PC-3 (cell line): ENCODE data around the gene CD2AP. TPM values are rescaled to one million over a fixed set of nuclear protein-coding genes. Genes with fewer than 3 reads are reported as not detected.

Source experiments
- ATAC-seq: fragments of 200-7000 bp; cut with Tn5 transposase; 2 replicates; pipeline ENCODE4 v1.9.1; 2020; ENCODE audit warnings: mild to moderate bottlenecking, moderate library complexity
- BruUV-seq: library from RNA; stranded (reverse); fragments of 400-500 nt; replicated peaks from 2 replicates; lab custom pipeline; 2021; lab: Mats Ljungman, UMichigan
- CTCF ChIA-PET: fragments of 300-600 bp; sonication (Branson Sonifier 250); formaldehyde crosslinking; loops from one replicate; lab custom pipeline; 2022; ENCODE audit warnings: antibody characterized with exemption; lab: Charles Lee
- POLR2A ChIA-PET: fragments of 300-600 bp; sonication (Branson Sonifier 250); formaldehyde crosslinking; loops from one replicate; lab custom pipeline; 2022; ENCODE audit warnings: antibody characterized with exemption; ENCODE audit not compliant: unreplicated experiment; lab: Charles Lee
- DNase-seq: peaks from one replicate; pipeline ENCODE4 v3.0.0-alpha.2; 2015
- H2AFZ ChIP-seq: fragments of 300-600 bp; sonication (generic); 2 replicates; pipeline ENCODE4 v1.6.0; 2016; ENCODE audit warnings: antibody characterized with exemption, low read length
- H3F3A ChIP-seq: fragments of 300-600 bp; sonication (generic); one replicate; pipeline ENCODE4 v1.6.0; 2017; ENCODE audit warnings: antibody characterized with exemption, low read length, control low read depth, mild to moderate bottlenecking; ENCODE audit not compliant: unreplicated experiment
- H3K27ac ChIP-seq: fragments of 300-600 bp; sonication (generic); 2 replicates; pipeline ENCODE4 v1.5.1; 2016; ENCODE audit warnings: mild to moderate bottlenecking, low read length
- H3K27me3 ChIP-seq: fragments of 300-600 bp; sonication (generic); 2 replicates; pipeline ENCODE4 v1.6.1; 2016; ENCODE audit warnings: low read length, mixed read lengths
- H3K36me3 ChIP-seq: fragments of 300-600 bp; sonication (generic); 2 replicates; pipeline ENCODE4 v1.6.1; 2016; ENCODE audit warnings: low read depth, mixed run types, low read length, mixed read lengths
- H3K4me1 ChIP-seq: fragments of 300-600 bp; sonication (generic); 2 replicates; pipeline ENCODE4 v1.5.1; 2016; ENCODE audit warnings: low read length; ENCODE audit not compliant: insufficient read depth
- H3K4me2 ChIP-seq: fragments of 300-600 bp; sonication (generic); 2 replicates; pipeline ENCODE4 v1.6.0; 2016; ENCODE audit warnings: low read length
- H3K4me3 ChIP-seq: fragments of 300-600 bp; sonication (generic); 2 replicates; pipeline ENCODE4 v1.5.1; 2016; ENCODE audit warnings: mild to moderate bottlenecking, low read length, mixed read lengths
- H3K79me2 ChIP-seq: fragments of 300-600 bp; sonication (generic); 2 replicates; pipeline ENCODE4 v1.6.1; 2017; ENCODE audit warnings: low read length, mixed read lengths
- H3K9ac ChIP-seq: fragments of 300-600 bp; sonication (generic); 2 replicates; pipeline ENCODE4 v1.6.0; 2016; ENCODE audit warnings: mild to moderate bottlenecking, low read length
- H3K9me2 ChIP-seq: fragments of 300-600 bp; sonication (generic); replicated peaks from 2 replicates; pipeline ENCODE4 v1.6.1; 2016; ENCODE audit warnings: mixed run types, low read length, mixed read lengths
- H3K9me3 ChIP-seq: fragments of 300-600 bp; sonication (generic); 2 replicates; pipeline ENCODE4 v1.6.1; 2016; ENCODE audit warnings: low read length, mixed read lengths
- H4K20me1 ChIP-seq: fragments of 300-600 bp; sonication (generic); 2 replicates; pipeline ENCODE4 v1.6.1; 2016; ENCODE audit warnings: low read length, mixed read lengths
- CTCF ChIP-seq: fragments of 300-600 bp; sonication (generic); conservative IDR thresholded peaks from 2 replicates; pipeline ENCODE4 v1.5.1; 2017; ENCODE audit warnings: antibody characterized with exemption, low read depth, mild to moderate bottlenecking, low read length
- EZH2 ChIP-seq: fragments of 300-600 bp; sonication (generic); IDR thresholded peaks from one replicate; pipeline ENCODE4 v1.6.1; 2017; ENCODE audit warnings: antibody characterized with exemption, mild to moderate bottlenecking, low read length; ENCODE audit not compliant: unreplicated experiment
- EZH2phosphoT487 ChIP-seq: fragments of 300-600 bp; sonication (generic); IDR thresholded peaks from 2 replicates; pipeline ENCODE4 v1.6.1; 2018; ENCODE audit warnings: mild to moderate bottlenecking, antibody characterized with exemption, low read length, borderline replicate concordance
- intact Hi-C: fragments of 100-400 bp; cut with micrococcal nuclease; formaldehyde crosslinking; loops from 2 replicates; pipeline ENCODE4 v1.9.0; 2023
- total RNA-seq: library from RNA; depleted of rRNA; stranded (reverse); fragments of >200 nt; gene quantifications from 2 replicates; pipeline ENCODE4 v1.2.3, GENCODE V29; 2014

Gene CD2AP
- total RNA-seq, 1 experiment from 2014 or later, result 16.2 TPM

DNA sequence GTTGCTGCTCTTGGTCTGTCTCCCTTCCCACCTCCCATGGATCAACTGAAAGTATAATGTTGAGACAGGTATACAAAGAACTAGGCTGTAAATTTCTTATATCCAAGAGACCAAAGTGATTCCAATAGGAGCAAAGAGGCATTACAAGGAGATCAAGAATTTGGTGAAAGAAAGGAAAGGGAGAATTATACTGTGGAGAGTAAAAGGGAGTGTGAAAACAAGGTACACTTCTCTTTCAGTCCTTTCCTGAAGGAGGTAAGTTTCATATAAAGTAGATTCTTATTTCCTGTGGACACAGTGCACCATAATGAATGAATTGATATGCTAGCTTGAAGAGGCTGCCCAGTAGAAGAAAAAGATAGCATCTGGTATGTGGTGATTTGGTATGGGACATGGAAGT is 49.7 kb downstream of the CD2AP start:
- peaks cover 29% of the 10 kb centered on the region for H3K79me2 ChIP-seq
- peaks cover 12% of the 10 kb centered on the region for H3K36me3 ChIP-seq
- H3F3A ChIP-seq, result peaks cover 6% of the 10 kb centered on the region
- DNase-seq (no peak), ATAC-seq (no peak)
- H3K9me2 ChIP-seq, result no peaks in the 10 kb centered on the region
- H3K4me3 ChIP-seq, result no peak overlapping the region
- H3K9me3 ChIP-seq, result no peaks in the 10 kb centered on the region
- intact Hi-C loops, result no loop called here
- H3K4me2 ChIP-seq, result no peak overlapping the region
- H3K27ac ChIP-seq, result no peak overlapping the region
- BruUV-seq, result no TSS peak
- H4K20me1 ChIP-seq, result peaks cover 3% of the 10 kb centered on the region
- no peak overlapping the region for H3K9ac ChIP-seq
- H3K4me1 ChIP-seq, result no peaks in the 10 kb centered on the region
- no peaks in the 10 kb centered on the region for H3K27me3 ChIP-seq
- H2AFZ ChIP-seq, result no peak overlapping the region
- POLR2A ChIA-PET, result no interaction called here
- TF ChIP-seq CTCF (no peak), EZH2phosphoT487 (no peak), EZH2 (no peak)
- CTCF ChIA-PET, result no interaction called here

DNA sequence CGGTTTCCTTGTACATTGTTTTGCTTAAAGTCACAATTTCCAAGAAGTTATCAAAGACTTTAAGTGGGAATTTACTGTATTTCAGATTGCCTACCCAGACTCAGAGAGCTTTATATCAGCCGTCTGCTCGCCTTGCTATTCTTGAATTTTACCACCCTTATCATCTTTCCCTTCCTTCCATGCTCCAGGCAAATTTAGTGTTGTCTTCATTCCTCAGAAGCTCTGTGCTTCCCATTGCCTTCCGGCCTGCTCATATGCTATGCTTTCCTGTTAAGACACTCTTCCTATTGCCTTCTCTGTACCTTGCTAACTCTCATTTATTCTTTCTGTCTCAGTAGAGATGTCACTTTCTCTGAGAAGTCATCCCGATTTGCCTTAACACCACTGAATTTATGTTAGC is 52.1 kb downstream of the CD2AP start:
- CTCF ChIA-PET, result no interaction called here

More for the DNA sequence above, 52.1 kb downstream of the CD2AP start:
- Histone ChIP-seq H4K20me1 (peaks cover 3% of the 10 kb centered on the region; the same call in 1 of the 2 replicates), H2AFZ (no peak overlapping the region), H3K27me3 (no peaks in the 10 kb centered on the region), H3K4me2 (no peak overlapping the region), H3K4me1 (no peaks in the 10 kb centered on the region), H3K27ac (no peak overlapping the region), H3K9ac (no peak overlapping the region), H3K4me3 (no peak overlapping the region), H3K9me2 (no peaks in the 10 kb centered on the region), H3K79me2 (peaks cover 22% of the 10 kb centered on the region), H3K36me3 (peaks cover 16% of the 10 kb centered on the region), H3K9me3 (no peaks in the 10 kb centered on the region), H3F3A (no peaks in the 10 kb centered on the region)
- intact Hi-C loops, result loop anchor here (10.0 kb wide), 1 partner anchor 115 kb away; no protein-coding TSS in a partner anchor
- ATAC-seq, result no peak
- POLR2A ChIA-PET, result no interaction called here
- no peak for DNase-seq
- TF ChIP-seq EZH2 (no peak), CTCF (no peak), EZH2phosphoT487 (no peak)
- BruUV-seq, result no TSS peak
